HUES48 (cell line): ENCODE measurements around the gene RNF5.

Experiments used
- H3K27ac ChIP-seq: one replicate; pipeline ENCODE4 v1.7.0; 2013; ENCODE audit warnings: low read depth, low read length, inconsistent platforms
- H3K27me3 ChIP-seq: 2 replicates; pipeline ENCODE4 v1.6.1; 2013; ENCODE audit warnings: mild to moderate bottlenecking, low read length; ENCODE audit not compliant: control insufficient read depth, insufficient read depth
- H3K36me3 ChIP-seq: 2 replicates; pipeline ENCODE4 v1.6.1; 2013; ENCODE audit warnings: low read length; ENCODE audit not compliant: control insufficient read depth, insufficient read depth
- H3K4me1 ChIP-seq: 2 replicates; pipeline ENCODE4 v1.6.1; 2013; ENCODE audit warnings: mild to moderate bottlenecking, low read length; ENCODE audit not compliant: control insufficient read depth, insufficient read depth
- H3K4me3 ChIP-seq: 2 replicates; pipeline ENCODE4 v1.5.1; 2013; ENCODE audit warnings: mild to moderate bottlenecking, low read depth, low read length
- H3K9ac ChIP-seq: 2 replicates; pipeline ENCODE4 v1.6.1; 2013; ENCODE audit warnings: mild to moderate bottlenecking, low read depth, low read length, moderate library complexity
- H3K9me3 ChIP-seq: 2 replicates; pipeline ENCODE4 v1.6.1; 2013; ENCODE audit warnings: low read length; ENCODE audit not compliant: control insufficient read depth, insufficient read depth

RNF5 gene

DNA sequence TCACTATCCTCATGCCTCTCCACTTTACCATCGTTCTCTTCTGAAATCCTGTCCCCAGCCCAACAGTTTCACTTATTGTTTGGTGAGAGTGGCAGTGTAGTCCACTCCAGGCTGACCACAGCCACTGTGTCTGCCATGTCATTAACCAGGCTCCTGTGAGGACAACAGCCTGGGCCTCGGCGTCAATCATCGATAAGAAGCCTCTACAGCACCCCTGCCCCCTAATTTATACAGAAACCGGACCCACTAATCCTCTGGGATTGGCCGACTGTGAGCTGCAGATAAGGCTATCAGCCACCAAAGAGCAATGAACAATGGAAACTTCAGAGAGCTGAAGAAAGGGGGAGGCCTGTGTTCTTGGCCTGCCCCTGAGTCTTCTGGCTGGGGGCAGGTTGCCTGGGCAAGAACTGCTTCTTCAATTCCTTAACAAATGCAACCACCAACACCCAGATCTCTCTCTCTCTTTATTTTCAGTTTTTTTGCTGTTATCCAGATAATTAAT, 10.4 kb upstream of the RNF5 start:
- H3K36me3 ChIP-seq: peaks cover 56% of the 10 kb centered on the region

DNA sequence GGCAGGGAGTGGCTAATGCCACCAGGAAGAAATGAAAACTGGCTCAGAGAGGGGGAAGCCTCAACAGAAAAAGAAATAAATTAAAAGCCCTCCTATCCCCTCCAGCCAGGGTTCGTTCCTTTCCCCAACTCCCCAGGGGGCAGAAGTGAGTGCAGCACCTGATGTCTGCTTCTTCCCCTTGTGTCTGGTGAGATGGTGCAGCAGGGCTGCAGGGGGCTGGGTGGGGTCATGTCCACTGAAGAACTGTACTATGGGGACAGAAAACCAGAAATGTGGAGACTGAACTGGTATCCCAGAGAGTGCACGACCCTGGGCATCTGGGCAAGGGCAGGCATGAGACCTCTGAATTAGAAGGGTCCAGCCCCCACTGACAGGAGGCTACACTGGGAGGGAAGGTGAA, 9.9 kb upstream of the RNF5 start:
- H3K9ac ChIP-seq: no peak overlapping the region
- peak overlapping the region; percentile 55 for H3K27ac ChIP-seq
- no peaks in the 10 kb centered on the region for H3K27me3 ChIP-seq
- no peak overlapping the region for H3K4me3 ChIP-seq
- H3K4me1 ChIP-seq: peaks cover 3% of the 10 kb centered on the region; the same call in 1 of the 2 replicates
- no peaks in the 10 kb centered on the region for H3K9me3 ChIP-seq
- H3K36me3 ChIP-seq: peaks cover 51% of the 10 kb centered on the region

More for the DNA sequence above, 10.4 kb upstream of the RNF5 start:
- Histone ChIP-seq H3K27me3 (no peaks in the 10 kb centered on the region), H3K4me1 (no peaks in the 10 kb centered on the region), H3K9me3 (no peaks in the 10 kb centered on the region), H3K4me3 (no peak overlapping the region), H3K27ac (peak overlapping the region; percentile 55), H3K9ac (no peak overlapping the region)

- Histone ChIP-seq H3K27ac (no peak overlapping the region), H3K4me3 (no peak overlapping the region), H3K36me3 (peaks cover 49% of the 10 kb centered on the region), H3K27me3 (no peaks in the 10 kb centered on the region), H3K9ac (no peak overlapping the region), H3K9me3 (no peaks in the 10 kb centered on the region), H3K4me1 (peaks cover 5% of the 10 kb centered on the region; the same call in 1 of the 2 replicates)
Observed at GRCh38 chr6:32168807-32169591, 9.2 kb upstream of the RNF5 start.

DNA sequence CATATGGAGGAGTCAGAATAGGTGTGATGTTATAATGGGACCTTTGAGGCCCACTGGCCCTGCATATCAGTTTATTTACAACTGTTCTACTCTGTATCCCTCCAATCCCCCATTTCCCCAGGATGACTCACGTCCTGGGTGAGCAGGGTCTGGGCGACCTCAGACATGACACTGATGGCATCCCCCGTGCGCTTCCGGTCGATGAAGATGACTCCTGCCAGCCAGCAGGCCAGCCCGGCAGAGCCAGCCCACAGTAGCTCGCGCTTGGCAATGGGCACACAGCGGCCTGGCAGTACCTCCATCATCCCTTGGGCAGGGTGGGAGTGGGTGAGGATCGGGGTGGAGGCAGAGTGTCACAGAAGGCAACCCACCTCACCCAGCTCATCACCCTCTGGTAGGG, 7.9 kb upstream of the RNF5 start:
- Histone ChIP-seq H3K4me1 (peaks cover 14% of the 10 kb centered on the region), H3K36me3 (peaks cover 54% of the 10 kb centered on the region), H3K9ac (no peak overlapping the region), H3K9me3 (no peaks in the 10 kb centered on the region), H3K4me3 (no peak overlapping the region), H3K27ac (no peak overlapping the region), H3K27me3 (no peaks in the 10 kb centered on the region)

DNA sequence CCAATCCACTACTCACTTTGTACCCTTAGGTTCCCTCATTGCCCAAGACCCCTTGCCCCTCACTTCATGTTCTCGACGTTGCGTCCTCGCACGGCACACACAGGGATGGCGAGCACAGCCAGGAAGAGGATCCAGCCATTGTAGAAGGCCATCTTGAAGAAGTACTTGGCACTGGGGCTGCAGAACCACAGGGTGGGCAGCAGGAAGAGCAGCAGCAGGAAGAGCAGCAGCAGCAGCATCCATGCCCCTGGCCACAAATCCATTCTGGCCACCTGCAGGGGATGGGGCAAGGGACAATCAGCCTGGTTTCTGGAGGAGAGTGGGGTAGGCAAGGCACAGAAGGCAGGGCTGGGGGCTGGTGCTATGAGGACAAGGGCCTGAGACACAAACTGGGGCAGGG, 7.0 kb upstream of the RNF5 start:
- Histone ChIP-seq H3K4me3 (no peak overlapping the region), H3K9me3 (no peaks in the 10 kb centered on the region), H3K27me3 (no peaks in the 10 kb centered on the region), H3K9ac (no peak overlapping the region), H3K4me1 (peaks cover 16% of the 10 kb centered on the region), H3K27ac (no peak overlapping the region), H3K36me3 (peaks cover 54% of the 10 kb centered on the region)

DNA sequence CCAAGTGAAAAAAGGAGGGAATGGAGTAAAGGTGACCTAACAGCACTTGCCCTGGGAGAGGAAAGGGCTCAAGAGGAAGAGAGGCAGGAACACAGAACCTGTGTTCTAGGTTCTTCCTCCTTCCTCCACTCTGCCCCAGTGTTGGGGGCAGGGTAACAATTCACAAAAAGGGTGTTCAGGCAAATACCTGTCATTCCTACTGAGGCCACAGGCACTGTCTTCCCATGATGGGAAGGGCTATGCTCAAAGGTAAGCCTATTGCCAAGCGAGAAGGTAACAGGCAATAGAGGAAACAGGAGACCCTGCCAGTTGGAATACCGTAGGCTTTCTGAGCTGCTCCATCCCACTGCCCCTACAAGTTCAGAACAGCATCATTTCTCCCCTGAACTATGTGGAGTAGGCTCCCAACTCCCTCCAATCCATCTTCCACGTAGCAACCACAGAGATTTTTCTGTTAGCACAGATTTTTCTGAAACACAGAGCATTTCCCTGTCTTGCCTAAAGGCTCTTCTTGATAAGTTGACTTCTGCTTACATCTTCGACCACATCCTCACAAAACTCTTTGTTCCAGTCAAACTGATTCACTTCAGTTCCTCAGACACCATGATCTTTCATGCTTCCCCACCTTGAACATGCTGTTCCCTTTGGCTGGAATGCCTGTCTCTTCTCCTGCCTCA, 5.0 kb upstream of the RNF5 start:
- no peaks in the 10 kb centered on the region for H3K27me3 ChIP-seq
- no peak overlapping the region for H3K9ac ChIP-seq
- peaks cover 46% of the 10 kb centered on the region for H3K36me3 ChIP-seq
- no peaks in the 10 kb centered on the region for H3K9me3 ChIP-seq
- H3K4me1 ChIP-seq: peaks cover 23% of the 10 kb centered on the region
- H3K4me3 ChIP-seq: no peak overlapping the region
- no peak overlapping the region for H3K27ac ChIP-seq

DNA sequence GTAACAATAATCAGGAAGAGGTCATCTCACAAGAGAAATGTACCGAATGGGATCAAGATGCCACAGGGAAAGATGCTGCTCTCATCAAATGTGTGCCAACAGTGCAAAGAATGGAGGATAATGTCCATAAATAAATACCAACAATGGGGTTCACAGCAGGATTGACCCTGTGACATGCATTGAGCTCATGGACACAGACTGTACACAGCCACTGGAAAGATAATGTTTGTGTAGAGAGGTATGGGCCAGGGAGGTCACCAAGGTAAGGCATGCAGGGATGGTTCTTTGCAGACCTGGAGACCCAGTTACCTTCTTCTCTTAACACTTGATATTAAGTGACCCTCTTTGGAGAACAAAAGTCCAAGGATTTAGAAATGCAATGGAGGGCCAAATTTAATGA, 3.8 kb upstream of the RNF5 start:
- H3K9me3 ChIP-seq: no peaks in the 10 kb centered on the region
- peaks cover 23% of the 10 kb centered on the region for H3K4me1 ChIP-seq
- no peaks in the 10 kb centered on the region for H3K27me3 ChIP-seq
- H3K9ac ChIP-seq: no peak overlapping the region
- peaks cover 34% of the 10 kb centered on the region for H3K36me3 ChIP-seq
- H3K27ac ChIP-seq: no peak overlapping the region
- H3K4me3 ChIP-seq: peak overlapping the region; percentile 90

GRCh38 chr6:32175322-32175710, 2.9 kb upstream of the RNF5 start:
- Histone ChIP-seq H3K27ac (peak overlapping the region; percentile 61), H3K9me3 (no peaks in the 10 kb centered on the region), H3K4me3 (peak overlapping the region; percentile 90), H3K9ac (peak overlapping the region; percentile 32; the same call in 1 of the 2 replicates), H3K36me3 (peaks cover 31% of the 10 kb centered on the region), H3K4me1 (peaks cover 23% of the 10 kb centered on the region), H3K27me3 (no peaks in the 10 kb centered on the region)

DNA sequence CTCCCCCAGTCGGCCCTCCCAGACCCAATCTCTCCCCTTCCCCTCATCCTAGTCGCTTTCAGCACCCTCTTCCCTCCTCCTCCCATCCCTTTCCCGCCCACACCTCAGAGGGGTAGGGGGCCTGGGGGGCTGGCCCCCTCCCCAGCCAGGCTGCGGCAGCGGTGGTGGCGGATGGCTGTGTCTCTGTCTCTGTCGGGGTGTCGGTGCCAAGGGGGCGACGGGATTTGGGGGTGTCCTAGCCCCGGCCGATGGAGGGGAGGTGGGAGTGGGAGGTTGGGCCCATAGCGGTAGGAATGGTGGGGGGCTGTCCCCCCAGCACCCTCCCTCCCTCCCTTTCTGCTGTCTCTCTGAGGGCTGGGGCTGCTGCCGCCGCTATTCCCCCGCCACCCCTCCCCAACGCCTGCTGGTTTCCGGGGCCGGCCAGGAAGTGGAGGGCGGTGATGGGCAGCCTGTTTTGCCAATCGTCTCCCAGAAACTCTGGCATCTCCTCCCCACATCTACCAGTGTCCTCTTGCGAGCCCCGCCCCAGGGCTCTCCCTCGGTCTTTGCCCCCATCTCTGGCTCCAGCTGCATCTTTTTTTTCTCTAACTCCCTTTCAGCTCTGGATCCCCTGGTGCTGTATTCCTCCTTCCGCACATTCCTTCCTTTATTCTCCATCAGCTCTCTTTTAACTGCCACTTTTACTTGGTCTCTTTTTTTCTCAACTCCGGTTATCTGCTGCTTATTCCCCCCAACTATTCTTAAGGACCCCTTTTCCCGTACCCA, 2.3 kb upstream of the RNF5 start, which contains the start of gene AGPAT1:
AGPAT1 (minus strand) TSS at position 374 of the 765 bp plus-strand sequence. CDS start 4,588 bp downstream, outside the sequence.
- H3K9me3 ChIP-seq: no peaks in the 10 kb centered on the region
- H3K9ac ChIP-seq: peak within 1 kb of the TSS; percentile 77

GRCh38 chr6:32176476-32177182, 1.6 kb upstream of the RNF5 start:
- H3K4me1 ChIP-seq: peaks cover 23% of the 10 kb centered on the region

More for the DNA sequence above, 2.3 kb upstream of the RNF5 start, which contains the start of gene AGPAT1:
- H3K27ac ChIP-seq: peak within 1 kb of the TSS; percentile 99
- H3K36me3 ChIP-seq: peaks cover 31% of the 10 kb centered on the region
- H3K27me3 ChIP-seq: no peaks in the 10 kb centered on the region
- peaks cover 23% of the 10 kb centered on the region for H3K4me1 ChIP-seq
- H3K4me3 ChIP-seq: peak within 1 kb of the TSS; percentile 90

More at GRCh38 chr6:32176476-32177182, 1.6 kb upstream of the RNF5 start:
- Histone ChIP-seq H3K4me3 (peak overlapping the region; percentile 90), H3K36me3 (peaks cover 31% of the 10 kb centered on the region), H3K27ac (peak overlapping the region; percentile 99), H3K27me3 (no peaks in the 10 kb centered on the region), H3K9me3 (no peaks in the 10 kb centered on the region), H3K9ac (peak overlapping the region; percentile 77)
